ENCODE measurements around the gene SH3GL3. TPM values are rescaled to one million over a fixed set of nuclear protein-coding genes. Genes with fewer than 3 reads are reported as not detected.

SH3GL3 gene
- total and polyA plus RNA-seq, 2 of the 8 experiments (the other 6 are each of a cell fraction or from before 2014, with no cell fraction given), result 14.1 to 19.1 TPM

- Histone ChIP-seq H3K23me2 (ENCODE audit: low read depth, low read length) (no peaks in the 10 kb centered on the region), H3K9me3 (ENCODE audit: insufficient read depth in 2 of 2, low read depth in 1 of 2, low read length in 1 of 2) (peaks cover 3 to 4% of the 10 kb centered on the region in 2 experiments; a peak in 2 of 4 replicates), H3K4me1 (replicated peaks in 1 of 4; ENCODE audit: control insufficient read depth in 3 of 4, insufficient read depth in 4 of 4, low read length in 3 of 4) (peaks cover 0 to 5% (median 3%) of the 10 kb centered on the region in 4 experiments; a peak in 4 of 7 replicates), H3K4me2 (ENCODE audit: insufficient read depth in 1 of 2, low read depth in 2 of 2, low read length in 2 of 2) (no peak overlapping the region), H4K5ac (ENCODE audit: insufficient read length, low read depth, low read length) (no peak overlapping the region), H2BK15ac (ENCODE audit: low read length) (no peak overlapping the region), H2BK12ac (ENCODE audit: low read depth, low read length) (no peak overlapping the region), H3K79me2 (ENCODE audit: control insufficient read depth in 1 of 2, insufficient read depth in 2 of 2, low read length in 2 of 2) (peaks cover 0 to 14% of the 10 kb centered on the region in 2 experiments; a peak in 1 of 4 replicates), H3K18ac (ENCODE audit: extremely low read depth, low read length) (no peak overlapping the region; the same call in 1 of the 2 replicates), H4K8ac (ENCODE audit: extremely low read depth, insufficient read depth, low read length) (no peak overlapping the region), H3K14ac (ENCODE audit: insufficient read length) (no peak overlapping the region), H4K20me1 (replicated peaks in 1 of 2; ENCODE audit: control insufficient read depth in 1 of 2, insufficient read depth in 2 of 2, low read length in 2 of 2) (no peaks in the 10 kb centered on the region), H3K27ac (ENCODE audit: low read depth, low read length) (no peak overlapping the region), H3K27me3 (replicated peaks in 1 of 4; ENCODE audit: control insufficient read depth in 3 of 4, extremely low read depth in 1 of 4, insufficient read depth in 3 of 4, low read length in 3 of 4) (no peaks in the 10 kb centered on the region), H3K9ac (replicated peaks in 1 of 4; ENCODE audit: extremely low read depth in 1 of 4, low read depth in 3 of 4, low read length in 3 of 4) (no peak overlapping the region), H2AK5ac (ENCODE audit: low read depth, low read length) (no peak overlapping the region), H4K91ac (replicated peaks; ENCODE audit: insufficient read length, low read length) (no peak overlapping the region), H2AFZ (ENCODE audit: low read length) (no peak overlapping the region), H3K36me3 (ENCODE audit: control insufficient read depth in 2 of 4, insufficient read depth in 4 of 4, low read length in 3 of 4) (peaks cover 0 to 3% (median 0%) of the 10 kb centered on the region in 4 experiments; a peak in 1 of 8 replicates), H3K4me3 (ENCODE audit: extremely low read depth in 1 of 4, insufficient read depth in 2 of 4, low read depth in 3 of 4, low read length in 4 of 4) (no peak overlapping the region), H3K23ac (ENCODE audit: insufficient read length) (no peak overlapping the region), H2BK5ac (ENCODE audit: low read depth, low read length) (no peak overlapping the region), H2BK20ac (ENCODE audit: low read length) (no peak overlapping the region), H3K79me1 (ENCODE audit: low read depth, low read length) (no peaks in the 10 kb centered on the region; the same call in 1 of the 2 replicates), H3K56ac (replicated peaks; ENCODE audit: insufficient read length, low read depth, low read length) (no peak overlapping the region), H2BK120ac (replicated peaks; ENCODE audit: low read depth, low read length) (peak overlapping the region; percentile 43), H3K4ac (replicated peaks; ENCODE audit: insufficient read length, low read depth, low read length) (no peak overlapping the region)
- ChIA-PET POLR2A (ENCODE audit: partially characterized antibody) (no interaction called here), CTCF (ENCODE audit: partially characterized antibody) (no interaction called here)
- DNase-seq (ENCODE audit: low read depth in 1 of 2, low spot score in 2 of 2), result no peak
- FAIRE-seq, result no peak
- WGBS, 2 experiments (ENCODE audit: extremely low coverage in 1 of 2, insufficient coverage in 1 of 2, insufficient read length in 1 of 2, insufficient replicate concordance in 2 of 2, low coverage in 1 of 2, low lambda C conversion rate in 2 of 2, missing lambda C conversion rate in 1 of 2), result 76% methylated on average over 4 of the region's 4 CpGs; no CpG with 5 or more reads in 1 of the 2 experiments
- TF ChIP-seq YY1 (IDR thresholded peaks at IDR 0.05; ENCODE audit: low read depth, low read length) (no peak), TBP (IDR thresholded peaks at IDR 0.05; ENCODE audit: low read depth, low read length) (no peak), POU5F1 (IDR thresholded peaks at IDR 0.05; ENCODE audit: low read depth, low read length) (no peak), NANOG (IDR thresholded peaks at IDR 0.05; ENCODE audit: insufficient read depth, low read depth, low read length, poor library complexity, severe bottlenecking) (no peak), EP300 (IDR thresholded peaks at IDR 0.05; ENCODE audit: borderline replicate concordance in 1 of 2, low read depth in 2 of 2, low read length in 2 of 2) (no peak), ATF3 (IDR thresholded peaks at IDR 0.05; ENCODE audit: insufficient read depth, low read depth, low read length) (no peak), CBX8 (IDR thresholded peaks at IDR 0.05; ENCODE audit: borderline replicate concordance, low read depth, low read length) (no peak), ZNF274 (IDR thresholded peaks at IDR 0.05; ENCODE audit: borderline replicate concordance, extremely low read depth, low read length) (no peak), SIN3A (conservative IDR thresholded peaks at IDR 0.05 in 1 of 2, IDR thresholded peaks at IDR 0.05 in 1 of 2; ENCODE audit: low read depth in 1 of 2, low read length in 2 of 2) (no peak), KDM4A (IDR thresholded peaks at IDR 0.05; ENCODE audit: low read depth, low read length, severe bottlenecking) (no peak)
Observed at GRCh38 chr15:83472797-83473196, 25.7 kb downstream of the SH3GL3 start.

Measured in H1 (cell line).